Germinal center (tissue), 1 donor: ENCODE results near the gene ACR.
"Not testable (repeated sequence)": the region's sequence is repeated elsewhere in the genome, so short reads cannot be mapped to it uniquely, and the experiment has no call there.

Experiments
- DNase-seq: peaks from one replicate; pipeline ENCODE4 v3.0.0; 2012; ENCODE audit warnings: mixed read lengths, low spot score

The ACR gene

GRCh38 chr22:50732681-50733080 is 5.3 kb upstream of the ACR start:
- no peak for DNase-seq

DNA sequence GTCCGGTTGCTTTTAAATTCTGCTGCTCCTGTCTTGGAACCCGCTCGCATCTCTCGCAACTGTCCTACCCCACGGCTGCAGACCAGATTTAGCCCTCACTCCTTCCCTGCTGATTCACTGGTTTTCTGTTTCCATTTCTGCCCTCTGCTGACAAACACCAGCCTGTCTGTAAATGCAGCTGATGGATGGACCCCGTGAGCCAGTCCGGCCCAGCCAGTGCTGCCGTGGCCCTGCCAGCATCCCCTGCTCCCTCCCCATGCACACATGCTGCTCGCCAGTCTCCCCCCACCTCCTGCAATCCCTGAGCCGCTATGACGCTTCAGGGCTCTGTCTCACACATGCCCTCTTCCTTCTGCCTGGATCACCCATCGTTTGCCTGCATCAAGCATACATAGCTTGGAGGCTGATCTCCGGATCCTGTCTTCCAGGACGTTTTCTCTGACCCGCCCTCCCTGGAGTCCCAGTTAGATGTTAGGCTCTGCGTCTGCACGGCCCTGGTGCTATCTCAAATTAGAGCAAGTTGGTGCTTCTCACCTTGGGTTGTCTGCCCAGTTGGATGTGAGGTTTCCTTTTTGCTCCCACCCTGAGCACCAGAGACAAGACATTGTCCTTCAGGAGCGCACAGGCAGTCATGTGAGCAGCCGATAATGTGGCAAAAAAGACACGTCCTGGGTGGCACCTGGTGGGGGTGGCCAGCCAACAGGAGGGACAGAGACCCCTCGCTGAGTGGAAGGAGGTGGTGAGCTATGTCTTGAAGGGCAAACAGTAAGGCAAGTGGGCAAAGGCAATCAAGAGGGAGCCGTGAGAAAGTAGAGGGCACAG is 4.3 kb upstream of the ACR start:
- DNase-seq: no peak

DNA sequence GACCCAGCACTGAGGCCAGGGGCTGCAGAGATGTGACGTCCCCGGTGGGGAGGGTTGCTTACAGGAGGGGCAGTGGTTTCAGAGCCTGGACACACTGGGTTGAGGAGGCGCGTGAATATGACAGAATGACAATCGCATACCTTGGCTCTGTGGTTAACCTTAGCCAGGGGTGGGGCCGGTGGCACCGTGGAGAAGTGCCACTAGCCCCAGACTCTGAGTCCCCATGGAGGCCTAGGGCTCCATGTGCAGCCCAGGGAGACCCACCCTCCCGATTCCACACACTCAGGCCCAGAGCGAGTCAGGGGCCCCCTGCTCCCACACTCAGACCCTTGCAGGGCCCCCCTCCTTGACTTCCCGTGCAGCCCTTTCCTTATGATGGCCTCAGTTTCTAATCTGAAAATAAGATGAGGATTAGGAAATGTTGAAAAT is 3.6 kb upstream of the ACR start:
- DNase-seq: no peak

- no peak for DNase-seq
These were observed 2.8 kb upstream of the ACR start for GRCh38 chr22:50734986-50735738.

GRCh38 chr22:50735739-50736030 is 2.3 kb upstream of the ACR start:
- DNase-seq: no peak

DNA sequence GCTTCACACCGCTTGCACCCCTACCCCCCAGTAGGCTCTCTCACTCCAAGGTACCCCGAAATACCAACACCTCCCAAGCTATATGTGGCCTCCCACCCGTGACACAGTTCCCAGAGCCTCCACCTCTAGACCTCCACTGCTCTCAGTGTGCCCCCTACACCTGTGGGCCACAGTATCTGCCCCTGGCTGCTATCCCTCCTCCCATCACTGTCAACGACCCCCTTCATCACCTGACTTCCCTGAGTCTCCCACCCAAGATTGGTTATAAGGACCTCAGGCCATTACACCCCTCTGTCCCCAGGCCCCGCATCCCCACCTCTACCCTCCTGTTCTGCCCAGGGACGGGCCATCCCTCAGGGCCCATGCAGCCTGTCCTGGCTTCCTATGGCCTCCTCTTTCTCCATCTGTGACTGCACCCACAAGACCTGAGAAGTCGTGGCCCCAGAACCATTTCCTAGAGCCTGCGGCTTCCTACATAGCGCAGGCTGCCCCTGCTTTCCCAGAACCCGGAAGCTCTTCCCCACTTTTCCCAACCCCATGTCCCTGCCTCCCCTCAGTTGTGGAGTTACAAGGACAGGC is 734 bp downstream of the ACR start:
- no peak for DNase-seq

DNA sequence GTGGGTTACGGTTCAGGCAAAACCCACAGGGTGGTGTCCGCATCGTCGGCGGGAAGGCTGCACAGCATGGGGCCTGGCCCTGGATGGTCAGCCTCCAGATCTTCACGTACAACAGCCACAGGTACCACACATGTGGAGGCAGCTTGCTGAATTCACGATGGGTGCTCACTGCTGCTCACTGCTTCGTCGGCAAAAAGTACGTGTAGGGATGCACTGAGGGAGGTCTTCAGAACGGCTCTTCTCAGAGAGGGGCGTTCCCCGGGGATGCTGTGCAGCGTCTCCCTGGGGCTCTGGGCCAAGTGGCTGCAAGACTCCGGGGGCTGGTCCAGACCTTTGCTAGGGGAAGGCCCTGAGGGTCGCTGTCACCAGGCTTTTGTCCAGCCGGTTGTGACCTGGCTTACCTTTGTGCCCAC is 1.3 kb downstream of the ACR start:
- DNase-seq: no peak

GRCh38 chr22:50739894-50740293 is 1.9 kb downstream of the ACR start:
- DNase-seq: no peak

- not testable (repeated sequence) for DNase-seq
These were observed 2.7 kb downstream of the ACR start for GRCh38 chr22:50740714-50741113.

- not testable (repeated sequence) for DNase-seq
These were observed 6.4 kb downstream of the ACR start for GRCh38 chr22:50744424-50744823.

DNA sequence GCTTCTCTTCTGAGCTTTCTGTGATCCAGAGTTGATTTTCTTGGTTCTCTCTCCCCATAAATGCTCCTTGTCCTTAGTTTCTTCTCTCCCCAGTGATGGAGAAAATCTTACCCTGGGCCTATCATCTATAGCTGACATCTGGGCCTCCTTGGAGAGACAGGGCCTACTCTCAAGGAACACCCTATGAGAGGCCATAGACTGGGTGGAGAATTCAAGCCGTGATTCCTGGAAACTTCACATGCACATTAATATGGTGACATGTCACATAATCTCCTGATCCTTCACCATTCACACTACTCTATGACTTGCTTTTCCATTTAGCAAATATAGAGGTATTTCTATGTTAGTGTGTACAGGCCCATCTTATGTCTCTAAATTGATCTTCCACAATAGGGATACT is 9.5 kb downstream of the ACR start:
- DNase-seq: not testable (repeated sequence)

DNA sequence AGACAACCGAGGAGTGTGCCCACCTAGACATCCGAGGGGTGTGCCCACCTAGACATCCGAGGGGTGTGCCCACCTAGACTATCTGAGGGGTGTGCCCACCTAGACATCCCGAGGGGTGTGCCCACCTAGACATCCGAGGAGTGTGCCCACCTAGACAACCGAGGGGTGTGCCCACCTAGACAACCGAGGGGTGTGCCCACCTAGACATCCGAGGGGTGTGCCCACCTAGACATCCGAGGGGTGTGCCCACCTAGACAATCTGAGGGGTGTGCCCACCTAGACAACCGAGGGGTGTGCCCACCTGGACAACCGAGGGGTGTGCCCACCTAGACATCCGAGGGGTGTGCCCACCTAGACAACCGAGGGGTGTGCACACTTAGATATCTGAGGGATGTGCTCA is 10.6 kb downstream of the ACR start:
- DNase-seq: not testable (repeated sequence)

- not testable (repeated sequence) for DNase-seq
These were observed 11.5 kb downstream of the ACR start for GRCh38 chr22:50749302-50750074.

DNA sequence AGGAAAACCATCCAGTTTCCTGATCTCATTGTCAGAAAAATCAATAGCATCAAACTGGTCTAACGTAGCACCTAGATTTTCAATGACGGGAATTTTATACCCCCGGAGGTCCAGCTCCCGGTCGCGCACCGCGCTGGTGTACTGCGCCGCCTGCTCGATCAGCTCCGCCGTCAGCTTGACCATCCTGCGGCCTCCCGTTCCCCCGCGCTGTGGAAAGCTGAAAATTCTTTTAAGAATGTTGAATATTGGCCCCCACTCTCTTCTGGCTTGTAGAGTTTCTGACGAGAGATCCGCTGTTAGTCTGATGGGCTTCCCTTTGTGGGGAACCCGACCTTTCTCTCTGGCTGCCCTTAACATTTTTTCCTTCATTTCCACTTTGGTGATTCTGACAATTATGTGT is 17.2 kb downstream of the ACR start:
- DNase-seq: not testable (repeated sequence)

- not testable (repeated sequence) for DNase-seq
These were observed 18.4 kb downstream of the ACR start for GRCh38 chr22:50756406-50756805.

DNA sequence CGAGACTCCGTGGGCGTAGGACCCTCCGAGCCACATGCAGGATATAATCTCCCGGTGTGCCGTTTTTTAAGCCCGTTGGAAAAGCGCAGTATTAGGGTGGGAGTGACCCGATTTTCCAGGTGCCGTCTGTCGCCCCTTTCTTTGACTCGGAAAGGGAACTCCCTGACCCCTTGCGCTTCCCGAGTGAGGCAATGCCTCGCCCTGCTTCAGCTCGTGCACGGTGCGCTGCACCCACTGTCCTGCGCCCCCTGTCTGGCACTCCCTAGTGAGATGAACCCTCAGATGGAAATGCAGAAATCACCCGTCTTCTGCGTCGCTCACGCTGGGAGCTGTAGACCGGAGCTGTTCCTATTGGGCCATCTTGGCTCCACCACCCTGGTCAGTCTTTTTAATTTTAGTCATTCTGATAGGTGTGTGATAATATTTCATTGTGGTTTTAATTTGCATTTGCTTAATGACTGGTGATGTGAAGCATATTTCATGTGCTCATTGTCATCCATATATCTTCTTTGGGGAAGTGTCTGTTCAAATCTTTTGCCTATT is 19.0 kb downstream of the ACR start:
- DNase-seq: not testable (repeated sequence)

GRCh38 chr22:50759597-50760341 is 21.8 kb downstream of the ACR start:
- DNase-seq: not testable (repeated sequence)

DNA sequence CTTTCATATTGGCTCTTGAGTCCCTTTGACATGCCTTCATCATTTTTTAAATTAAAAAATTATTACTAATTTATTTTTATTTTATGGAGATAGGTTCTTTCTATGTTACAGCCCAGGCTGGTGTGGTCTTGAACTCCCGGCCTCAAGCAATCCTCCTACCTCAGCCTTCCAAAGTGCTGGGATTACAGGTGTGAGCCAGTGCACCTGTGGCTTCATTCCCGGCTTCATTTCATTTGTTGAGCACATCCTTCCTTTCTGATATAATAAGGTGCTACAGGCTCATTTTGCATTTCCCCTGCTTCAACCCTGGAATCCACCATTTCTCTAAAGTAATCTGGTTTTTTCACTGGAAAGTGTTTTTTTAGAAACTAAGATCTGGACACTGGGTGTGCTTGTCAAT is 23.8 kb downstream of the ACR start:
- DNase-seq: not testable (repeated sequence)

GRCh38 chr22:50764288-50764687 is 26.3 kb downstream of the ACR start:
- DNase-seq: not testable (repeated sequence)

DNA sequence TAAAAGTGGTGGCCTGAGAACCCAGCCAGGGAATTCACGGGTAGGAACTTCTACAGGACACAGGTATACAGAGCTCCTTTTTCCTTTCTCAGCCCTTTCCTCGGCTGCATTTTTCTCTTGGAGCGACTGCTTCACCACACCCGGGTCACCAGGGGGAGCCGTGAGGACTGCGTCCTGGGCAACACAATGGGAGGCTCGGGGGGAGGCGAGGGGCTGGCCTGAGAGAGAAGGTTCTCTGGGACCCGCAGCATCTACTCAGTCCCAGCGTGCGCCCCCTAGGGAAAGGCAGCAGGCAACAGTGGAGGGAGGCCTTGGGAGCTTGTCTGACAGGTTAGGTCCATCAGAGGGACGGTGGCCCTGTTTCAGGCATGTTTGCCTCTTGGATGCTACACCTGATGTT is 37.1 kb downstream of the ACR start:
- peak; percentile 8 for DNase-seq

DNA sequence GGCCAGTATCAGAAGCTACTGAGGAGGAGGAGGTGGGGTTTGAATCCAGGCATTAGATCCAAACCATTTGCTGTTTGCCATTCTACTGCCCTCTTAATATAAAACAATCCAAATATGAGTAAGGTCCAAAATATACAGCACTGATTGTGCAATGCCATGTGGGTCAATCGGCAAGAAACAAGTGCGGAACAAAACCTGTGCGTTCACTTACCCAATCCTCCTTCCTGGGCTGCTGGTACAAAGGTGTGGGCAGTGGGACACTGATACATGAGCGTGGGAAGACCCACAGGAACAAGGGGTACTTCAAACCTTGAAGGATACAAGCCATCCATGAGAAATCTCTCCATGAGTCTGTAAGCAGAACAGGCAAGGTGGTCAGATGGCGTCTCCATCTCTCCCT is 39.6 kb downstream of the ACR start:
- DNase-seq: not testable (repeated sequence)
